HPDE6-E6E7 (cell line): ENCODE data around the gene PIGU.
A peak's percentile ranks its signal among the peaks of the same experiment; 100 is the strongest.

Experiments used
- DNase-seq: peaks from one replicate; pipeline ENCODE4 v3.0.0; 2011; ENCODE audit warnings: missing footprints; ENCODE audit errors: extremely low spot score

The PIGU gene

DNA sequence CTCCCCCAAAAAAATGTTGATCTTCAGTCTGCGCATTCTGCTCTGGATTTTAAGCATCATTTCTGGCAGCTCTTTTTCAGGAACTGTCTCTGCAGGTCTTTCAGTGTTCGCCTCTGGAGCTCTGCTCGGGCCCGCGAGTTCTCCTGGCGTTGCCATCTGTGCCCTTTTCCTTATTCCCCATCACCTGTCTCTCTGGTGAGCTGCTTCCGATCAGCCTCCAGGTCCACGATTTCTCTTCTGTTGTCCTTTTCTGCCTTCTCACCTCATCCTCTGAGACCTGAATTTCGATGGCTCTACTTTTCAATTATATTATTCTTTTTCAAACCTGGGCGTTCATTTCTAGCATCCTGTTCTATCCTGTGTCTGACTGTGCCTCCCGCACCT is 119.0 kb downstream of the PIGU start:
- no peak for DNase-seq

- no peak for DNase-seq
Measured at GRCh38 chr20:34553366-34553867, 123.5 kb downstream of the PIGU start.

GRCh38 chr20:34552569-34552968 is 124.3 kb downstream of the PIGU start:
- no peak for DNase-seq

- no peak for DNase-seq
Measured at GRCh38 chr20:34549929-34550305, 127.0 kb downstream of the PIGU start.

- peak; percentile 76 for DNase-seq
Measured at GRCh38 chr20:34549291-34549928, 127.5 kb downstream of the PIGU start.

GRCh38 chr20:34547844-34548613 is 128.9 kb downstream of the PIGU start:
- no peak for DNase-seq

- no peak for DNase-seq
Measured at GRCh38 chr20:34546751-34547181, 130.1 kb downstream of the PIGU start.

- no peak for DNase-seq
Measured at GRCh38 chr20:34544109-34544796, 132.6 kb downstream of the PIGU start.

DNA sequence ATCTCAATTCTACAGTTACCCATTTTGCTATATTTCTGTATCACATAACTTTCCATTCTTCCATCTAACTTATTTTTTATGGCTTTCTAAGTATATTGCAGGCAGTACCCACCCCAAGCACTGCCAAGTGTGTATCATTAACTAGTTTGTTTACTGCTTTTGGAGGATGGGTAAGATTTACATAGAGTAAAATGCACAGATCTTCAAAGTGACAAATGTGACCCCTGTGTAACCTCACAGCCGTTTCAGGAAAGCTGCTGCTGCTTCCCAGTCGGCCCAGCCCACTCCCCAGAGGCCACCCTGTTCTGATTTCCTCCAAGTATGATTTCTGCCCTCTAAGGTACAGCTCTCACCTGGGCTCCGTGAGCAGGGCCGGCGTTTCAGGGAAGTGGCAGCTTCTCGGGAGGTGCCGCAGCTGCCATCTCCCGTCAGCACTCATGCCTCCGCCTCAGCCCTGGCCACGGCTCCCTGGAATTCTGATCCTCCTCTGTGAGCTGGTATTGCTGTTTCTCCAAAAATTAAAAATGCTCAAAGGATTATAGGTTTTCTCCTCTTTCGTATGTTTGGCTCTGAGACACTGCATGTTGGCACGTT is 133.3 kb downstream of the PIGU start:
- no peak for DNase-seq

GRCh38 chr20:34542439-34542838 is 134.5 kb downstream of the PIGU start:
- no peak for DNase-seq

GRCh38 chr20:34541917-34542316 is 135.0 kb downstream of the PIGU start:
- no peak for DNase-seq

GRCh38 chr20:34541264-34541901 is 135.5 kb downstream of the PIGU start:
- no peak for DNase-seq

DNA sequence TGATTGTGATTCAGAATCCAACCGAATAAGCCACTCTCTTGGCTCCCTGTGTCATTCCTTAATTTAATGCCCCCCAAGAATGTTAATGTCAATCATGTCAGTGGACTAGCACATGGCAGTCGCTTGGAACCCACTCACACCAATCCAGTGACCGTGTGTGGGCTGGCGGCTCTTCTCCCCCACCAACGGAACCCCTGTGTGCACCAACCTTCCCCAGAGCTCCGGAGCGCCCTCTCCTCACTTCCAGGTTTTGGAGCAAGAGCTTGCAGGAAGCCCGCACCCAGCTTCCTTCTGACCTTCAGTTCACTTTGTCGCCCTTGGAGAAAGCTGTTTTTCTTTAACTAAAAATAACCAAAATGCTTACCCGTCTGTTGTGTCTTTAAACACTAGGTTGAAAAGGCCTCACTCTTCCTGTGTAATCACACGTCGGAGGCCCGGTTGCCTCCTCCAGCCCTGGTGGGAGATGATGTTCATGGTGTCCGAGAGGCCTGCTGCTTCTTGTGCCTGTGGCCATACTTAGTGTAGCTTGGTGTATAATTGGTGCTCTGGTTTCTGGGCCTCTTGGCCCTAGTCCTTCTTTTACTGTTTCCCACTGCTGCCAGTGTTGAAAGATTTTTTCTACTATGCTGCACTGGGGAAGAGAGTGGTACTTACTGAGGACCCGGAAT is 136.2 kb downstream of the PIGU start:
- no peak for DNase-seq

GRCh38 chr20:34539756-34540155 is 137.1 kb downstream of the PIGU start:
- DNase-seq = no peak

DNA sequence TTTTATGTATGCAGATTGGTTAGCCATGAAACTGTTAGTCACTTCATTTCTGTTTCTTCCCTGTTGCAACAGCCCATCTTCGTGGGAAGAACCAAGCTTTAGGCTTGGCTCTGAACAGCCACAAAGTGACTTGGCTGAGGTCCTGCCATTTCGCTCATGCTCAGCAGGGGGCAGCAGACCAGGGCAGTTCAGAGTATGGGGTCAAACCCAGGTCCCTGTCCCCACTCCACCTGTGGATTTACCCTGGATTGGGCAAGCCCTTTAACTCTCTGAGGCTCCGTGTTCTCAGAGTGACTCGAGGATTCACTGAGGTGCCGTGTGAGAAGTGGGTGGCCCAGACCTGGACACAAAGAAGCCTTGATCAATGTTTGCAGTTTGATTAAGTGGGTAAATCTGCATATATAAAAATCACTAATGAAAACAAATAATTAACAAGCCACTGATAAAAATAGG is 138.2 kb downstream of the PIGU start:
- DNase-seq = no peak

GRCh38 chr20:34537651-34538050 is 139.2 kb downstream of the PIGU start:
- DNase-seq = no peak

- no peak for DNase-seq
Measured at GRCh38 chr20:34536798-34537394, 140.0 kb downstream of the PIGU start.

DNA sequence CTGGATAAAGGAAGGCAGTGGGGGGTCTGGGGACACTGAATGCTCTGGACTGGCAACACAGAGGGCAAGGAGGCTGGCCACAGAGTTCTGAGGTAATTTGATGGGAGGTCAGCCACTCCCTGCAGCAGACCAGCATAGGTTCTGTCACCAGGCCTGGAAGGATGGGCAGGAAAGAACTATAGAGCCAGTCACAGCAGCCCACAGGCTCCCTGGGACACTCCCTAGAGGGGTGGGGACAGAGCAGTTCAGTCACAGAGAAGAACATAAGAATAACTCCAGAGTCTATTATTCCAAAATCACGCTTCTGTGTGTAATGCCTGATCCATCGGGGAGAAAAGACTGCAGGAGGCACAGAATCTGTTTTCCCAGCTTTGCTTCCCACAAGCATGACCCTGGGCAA is 141.0 kb downstream of the PIGU start:
- no peak for DNase-seq

DNA sequence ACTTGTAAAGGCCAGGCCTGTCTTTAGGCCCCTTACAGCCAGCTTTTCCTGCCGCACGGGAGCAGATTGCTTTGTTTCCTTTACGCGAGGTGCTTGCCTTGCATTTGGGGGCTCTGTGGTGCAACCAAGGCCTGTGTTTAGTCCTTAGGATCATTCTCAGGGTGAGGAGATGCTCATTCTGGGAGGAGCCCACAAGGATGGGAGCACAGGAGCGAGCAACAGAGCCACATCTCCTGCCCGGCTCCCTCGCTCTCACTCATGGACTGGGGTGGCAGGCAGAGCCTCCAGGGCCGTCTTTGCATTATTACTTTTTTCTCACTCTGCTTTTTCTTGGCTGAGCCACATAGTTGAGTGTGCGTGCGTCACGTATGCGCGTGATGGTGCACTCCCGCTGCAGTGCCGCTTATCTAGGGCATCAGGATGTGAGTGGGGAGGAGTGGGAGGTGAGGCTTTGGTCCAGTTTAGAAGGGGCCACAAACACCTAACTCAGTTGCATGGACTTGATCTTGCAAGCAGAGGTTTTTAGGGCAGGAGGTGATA is 141.5 kb downstream of the PIGU start:
- no peak for DNase-seq

DNA sequence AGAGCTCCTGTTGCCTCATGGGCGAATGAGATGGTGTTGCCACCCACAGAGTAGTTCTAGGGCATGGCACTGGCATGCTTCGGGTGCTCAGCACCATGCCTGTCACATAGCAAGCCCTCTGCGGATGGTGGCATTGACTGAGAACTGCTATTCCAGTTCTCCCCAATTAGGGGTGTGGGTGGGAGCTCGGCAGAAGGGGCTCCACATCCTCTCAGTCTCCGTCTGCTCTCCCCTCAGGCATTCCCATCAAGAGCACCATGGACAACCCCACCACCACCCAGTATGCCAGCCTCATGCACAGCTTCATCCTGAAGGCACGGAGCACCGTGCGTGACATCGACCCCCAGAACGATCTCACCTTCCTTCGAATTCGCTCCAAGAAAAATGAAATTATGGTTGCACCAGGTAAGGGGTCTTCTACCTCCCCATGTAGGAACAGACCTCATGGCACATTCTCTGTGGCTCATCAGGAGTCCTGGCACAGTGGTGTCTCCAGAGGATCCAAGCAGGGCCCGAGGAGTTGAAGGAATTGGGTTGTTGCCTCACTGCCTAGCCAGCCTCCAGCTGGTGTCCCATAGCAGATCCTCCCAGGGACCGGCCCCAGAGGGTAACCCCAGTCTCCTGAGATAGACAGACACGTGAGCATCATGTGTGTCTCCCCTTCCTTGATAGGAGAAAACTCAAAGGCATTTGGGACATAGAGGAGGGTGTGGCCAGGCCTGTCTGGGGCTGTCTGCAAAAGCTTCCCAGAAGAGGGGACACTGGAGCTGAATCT is 142.3 kb downstream of the PIGU start:
- no peak for DNase-seq
